ENCODE results near the gene APMAP.

DNA sequence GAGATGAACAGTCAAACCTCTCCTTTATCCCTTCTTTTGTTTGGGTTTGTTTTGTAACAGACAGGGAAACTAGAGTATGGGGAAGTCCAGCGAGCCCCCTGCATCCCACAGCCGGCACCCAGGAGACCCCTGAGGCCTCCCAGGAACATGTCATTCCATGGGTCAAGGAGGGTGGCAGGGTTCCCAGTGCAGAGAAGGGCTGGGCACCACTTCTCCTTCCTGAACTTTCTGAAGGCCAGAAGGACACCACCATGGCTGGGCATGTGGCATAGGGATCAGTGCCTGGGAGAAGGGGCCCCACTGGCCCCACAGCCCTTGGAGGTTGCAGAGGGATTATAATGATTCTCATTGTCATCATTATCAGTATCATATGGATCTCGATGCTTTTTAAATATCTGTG lies 57.4 kb downstream of the APMAP start:
- TF ChIP-seq CTCF (conservative IDR thresholded peaks at IDR 0.05; ENCODE audit: low read length) (no peak), EZH2phosphoT487 (IDR thresholded peaks at IDR 0.05; ENCODE audit: borderline replicate concordance, low read depth, low read length) (no peak)
